Activated CD4-positive, alpha-beta T cell treated with anti-CD3 and anti-CD28 coated beads, Interleukin-2, amount 10 ng/mL, durations not matched to agents 24 days and 14 days (primary cell): ENCODE data around the gene GNAQ. TPM values are rescaled to one million over a fixed set of nuclear protein-coding genes. Genes with fewer than 3 reads are reported as not detected.

ENCODE experiments used
- DNase-seq: peaks from one replicate; pipeline ENCODE4 v3.0.0; 2022
- H3K27ac Mint-ChIP-seq: one replicate; pipeline ENCODE4 v1.8.0; 2022; ENCODE audit warnings: mild to moderate bottlenecking, mixed read lengths
- H3K27me3 Mint-ChIP-seq: one replicate; pipeline ENCODE4 v1.8.0; 2022; ENCODE audit warnings: mixed read lengths
- H3K36me3 Mint-ChIP-seq: one replicate; pipeline ENCODE4 v1.8.0; 2022; ENCODE audit warnings: low read depth, mild to moderate bottlenecking, mixed read lengths
- H3K4me1 Mint-ChIP-seq: one replicate; pipeline ENCODE4 v1.8.0; 2021; ENCODE audit warnings: mixed read lengths
- H3K4me3 Mint-ChIP-seq: one replicate; pipeline ENCODE4 v1.8.0; 2022; ENCODE audit warnings: mild to moderate bottlenecking, moderate library complexity, mixed read lengths
- H3K9me3 Mint-ChIP-seq: one replicate; pipeline ENCODE4 v1.8.0; 2021; ENCODE audit warnings: mixed read lengths
- intact Hi-C: fragments of 100-400 bp; cut with micrococcal nuclease; formaldehyde crosslinking; loops from one replicate; pipeline ENCODE4 v1.15.1; 2023
- total RNA-seq: library from RNA; stranded (reverse); gene quantifications from 2 replicates; pipeline ENCODE4 v1.2.3, GENCODE V29; 2022

The GNAQ gene
- total RNA-seq, 1 donor from 2014 or later: 22.7 TPM

GRCh38 chr9:77827104-77827784 is 204.4 kb downstream of the GNAQ start:
- no peak for DNase-seq
- intact Hi-C loops: no loop called here
- Mint-ChIP-seq H3K4me3 (peak overlapping the region; percentile 36), H3K9me3 (no peaks in the 10 kb centered on the region), H3K4me1 (peaks cover 8% of the 10 kb centered on the region), H3K27ac (peak overlapping the region; percentile 14), H3K36me3 (peaks cover 8% of the 10 kb centered on the region), H3K27me3 (no peaks in the 10 kb centered on the region)

- H3K27ac Mint-ChIP-seq: no peak overlapping the region
- H3K9me3 Mint-ChIP-seq: no peaks in the 10 kb centered on the region
- H3K36me3 Mint-ChIP-seq: peaks cover 4% of the 10 kb centered on the region
- intact Hi-C loops: no loop called here
- peaks cover 5% of the 10 kb centered on the region for H3K4me1 Mint-ChIP-seq
- DNase-seq: no peak
- no peak overlapping the region for H3K4me3 Mint-ChIP-seq
- no peaks in the 10 kb centered on the region for H3K27me3 Mint-ChIP-seq
Measured at GRCh38 chr9:77826621-77827020, 205.0 kb downstream of the GNAQ start.

GRCh38 chr9:77826116-77826515 is 205.5 kb downstream of the GNAQ start:
- H3K27me3 Mint-ChIP-seq: no peaks in the 10 kb centered on the region
- intact Hi-C loops: no loop called here
- no peak for DNase-seq
- peaks cover 4% of the 10 kb centered on the region for H3K36me3 Mint-ChIP-seq
- no peak overlapping the region for H3K27ac Mint-ChIP-seq
- H3K9me3 Mint-ChIP-seq: no peaks in the 10 kb centered on the region
- no peak overlapping the region for H3K4me3 Mint-ChIP-seq
- peaks cover 6% of the 10 kb centered on the region for H3K4me1 Mint-ChIP-seq

- DNase-seq: no peak
- H3K9me3 Mint-ChIP-seq: no peaks in the 10 kb centered on the region
- H3K27ac Mint-ChIP-seq: no peak overlapping the region
- intact Hi-C loops: no loop called here
- peaks cover 2% of the 10 kb centered on the region for H3K36me3 Mint-ChIP-seq
- H3K4me3 Mint-ChIP-seq: no peak overlapping the region
- peaks cover 8% of the 10 kb centered on the region for H3K4me1 Mint-ChIP-seq
- H3K27me3 Mint-ChIP-seq: no peaks in the 10 kb centered on the region
Measured at GRCh38 chr9:77825361-77825760, 206.2 kb downstream of the GNAQ start.

- intact Hi-C loops: loop anchor here (5.0 kb wide), 1 partner anchor 93 kb away; no protein-coding TSS in a partner anchor
- no peaks in the 10 kb centered on the region for H3K27me3 Mint-ChIP-seq
- peaks cover 5% of the 10 kb centered on the region for H3K36me3 Mint-ChIP-seq
- H3K27ac Mint-ChIP-seq: peak overlapping the region; percentile 64
- H3K4me1 Mint-ChIP-seq: peaks cover 19% of the 10 kb centered on the region
- H3K4me3 Mint-ChIP-seq: no peak overlapping the region
- DNase-seq: no peak
- H3K9me3 Mint-ChIP-seq: no peaks in the 10 kb centered on the region
Measured at GRCh38 chr9:77820293-77820954, 211.2 kb downstream of the GNAQ start.

DNA sequence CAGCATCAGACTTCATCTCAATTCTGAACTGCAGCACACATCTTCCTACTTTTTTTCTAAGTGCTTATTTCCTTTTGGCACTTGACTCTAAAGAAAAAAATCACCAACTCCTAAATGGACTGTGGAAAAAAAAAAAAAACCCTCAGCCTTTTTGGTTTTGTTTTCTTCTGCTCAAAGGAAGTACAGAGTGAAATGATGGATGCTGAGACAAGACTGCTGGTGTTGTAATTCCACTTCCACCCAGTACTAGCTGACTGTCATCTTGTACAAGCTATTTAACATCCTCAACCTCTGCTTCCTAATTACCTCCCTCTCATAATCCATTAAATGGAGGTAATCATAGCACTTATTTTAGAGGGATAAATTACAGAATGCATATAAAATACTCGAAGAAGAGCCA is 212.0 kb downstream of the GNAQ start:
- Mint-ChIP-seq H3K9me3 (no peaks in the 10 kb centered on the region), H3K27ac (no peak overlapping the region), H3K4me1 (peaks cover 19% of the 10 kb centered on the region), H3K4me3 (no peak overlapping the region), H3K27me3 (no peaks in the 10 kb centered on the region), H3K36me3 (peaks cover 5% of the 10 kb centered on the region)
- intact Hi-C loops: loop anchor here (5.0 kb wide), 2 partner anchors 42 to 92 kb away; no protein-coding TSS in a partner anchor
- no peak for DNase-seq

- DNase-seq: no peak
- Mint-ChIP-seq H3K27ac (no peak overlapping the region), H3K9me3 (no peaks in the 10 kb centered on the region), H3K4me3 (no peak overlapping the region), H3K27me3 (no peaks in the 10 kb centered on the region), H3K4me1 (peaks cover 22% of the 10 kb centered on the region), H3K36me3 (peaks cover 9% of the 10 kb centered on the region)
- intact Hi-C loops: loop anchor here (1.0 to 5.0 kb wide), 2 partner anchors 16 to 40 kb away; no protein-coding TSS in a partner anchor
Measured at GRCh38 chr9:77817590-77818311, 213.9 kb downstream of the GNAQ start.

DNA sequence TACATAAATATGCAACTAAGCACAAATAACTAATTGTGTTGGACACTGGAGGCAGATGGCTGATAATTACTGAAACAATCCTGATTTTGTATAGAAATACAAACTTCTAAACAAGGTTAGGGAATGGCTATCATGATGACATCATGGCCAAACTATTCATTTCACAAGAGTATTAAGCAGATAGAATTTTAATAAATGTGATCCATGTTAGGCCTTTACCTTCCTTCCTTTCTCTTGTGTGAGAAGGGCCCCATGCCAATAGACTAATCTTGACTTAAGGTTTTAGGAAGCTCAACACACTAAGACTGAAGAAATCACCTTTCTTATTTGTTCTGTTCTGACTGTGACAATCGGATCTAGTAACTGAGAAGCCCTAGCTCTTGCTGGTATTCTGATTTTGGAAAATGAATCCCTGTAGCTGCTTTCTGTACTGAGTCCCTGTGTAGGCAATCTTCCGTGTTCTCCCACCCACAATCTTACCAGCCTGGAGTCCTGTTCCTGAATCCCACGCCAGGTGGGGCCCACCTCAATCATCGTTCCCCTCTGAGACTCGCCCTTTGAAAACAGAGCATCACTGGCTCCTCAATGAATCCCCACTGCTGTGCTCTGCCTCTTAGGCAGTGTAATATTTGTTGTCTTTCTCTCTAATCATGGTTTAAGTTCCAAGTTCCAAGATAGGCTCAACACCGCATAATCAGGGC is 214.8 kb downstream of the GNAQ start:
- Mint-ChIP-seq H3K4me1 (peaks cover 22% of the 10 kb centered on the region), H3K9me3 (no peaks in the 10 kb centered on the region), H3K27me3 (no peaks in the 10 kb centered on the region), H3K4me3 (no peak overlapping the region), H3K27ac (no peak overlapping the region), H3K36me3 (peaks cover 12% of the 10 kb centered on the region)
- no peak for DNase-seq
- intact Hi-C loops: loop anchor here (5.0 kb wide), 1 partner anchor 39 kb away; no protein-coding TSS in a partner anchor

DNA sequence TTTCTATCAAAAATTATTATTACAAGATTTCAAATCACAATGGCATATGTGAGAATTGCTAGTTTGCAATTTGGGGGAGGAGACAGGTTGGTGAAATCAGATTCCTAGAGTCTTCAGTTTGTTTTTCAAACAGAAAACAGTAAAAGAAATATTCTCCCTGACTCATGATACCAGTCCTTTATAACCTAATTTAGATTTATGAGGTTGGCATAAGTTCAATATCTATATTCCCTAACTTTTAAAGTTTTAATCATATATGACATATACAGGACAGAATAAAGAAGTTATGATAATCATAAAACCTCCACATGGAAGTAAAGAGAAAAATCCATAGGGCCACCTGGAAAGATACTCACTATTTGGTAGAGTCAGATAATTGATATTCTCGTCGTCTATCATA is 216.4 kb downstream of the GNAQ start:
- H3K4me1 Mint-ChIP-seq: peaks cover 18% of the 10 kb centered on the region
- H3K36me3 Mint-ChIP-seq: peaks cover 12% of the 10 kb centered on the region
- no peak overlapping the region for H3K27ac Mint-ChIP-seq
- no peaks in the 10 kb centered on the region for H3K27me3 Mint-ChIP-seq
- no peaks in the 10 kb centered on the region for H3K9me3 Mint-ChIP-seq
- no peak for DNase-seq
- no peak overlapping the region for H3K4me3 Mint-ChIP-seq
- intact Hi-C loops: loop anchor here (5.0 kb wide), 1 partner anchor 38 kb away; no protein-coding TSS in a partner anchor

GRCh38 chr9:77811832-77812231 is 219.8 kb downstream of the GNAQ start:
- peaks cover 23% of the 10 kb centered on the region for H3K4me1 Mint-ChIP-seq
- DNase-seq: no peak
- intact Hi-C loops: no loop called here
- no peaks in the 10 kb centered on the region for H3K27me3 Mint-ChIP-seq
- H3K27ac Mint-ChIP-seq: no peak overlapping the region
- no peaks in the 10 kb centered on the region for H3K9me3 Mint-ChIP-seq
- peaks cover 23% of the 10 kb centered on the region for H3K36me3 Mint-ChIP-seq
- no peak overlapping the region for H3K4me3 Mint-ChIP-seq

DNA sequence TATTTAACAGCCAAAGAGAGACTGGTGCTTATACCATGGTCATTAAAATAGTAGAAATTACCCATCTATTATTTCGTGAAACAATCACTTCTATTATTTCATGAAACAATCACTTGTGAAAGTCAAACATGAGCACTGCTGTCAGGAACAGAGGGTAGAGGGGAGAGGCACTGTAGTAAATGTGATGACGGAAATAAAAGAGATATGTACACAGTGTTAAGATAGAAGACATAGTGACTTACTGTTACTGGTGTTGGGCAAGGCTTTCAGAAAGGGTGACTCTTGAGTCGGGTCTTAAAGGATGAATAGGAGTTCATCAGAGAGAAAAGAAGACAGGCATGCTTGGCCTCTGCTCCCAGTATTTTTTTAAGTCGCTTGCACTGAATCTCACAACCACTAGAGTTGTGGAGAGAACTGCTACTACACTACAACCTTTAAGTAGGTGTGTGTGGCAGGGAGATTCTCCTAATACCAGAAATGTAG is 220.9 kb downstream of the GNAQ start:
- H3K36me3 Mint-ChIP-seq: peaks cover 25% of the 10 kb centered on the region
- no peaks in the 10 kb centered on the region for H3K9me3 Mint-ChIP-seq
- H3K4me3 Mint-ChIP-seq: no peak overlapping the region
- peaks cover 27% of the 10 kb centered on the region for H3K4me1 Mint-ChIP-seq
- intact Hi-C loops: no loop called here
- H3K27ac Mint-ChIP-seq: no peak overlapping the region
- no peak for DNase-seq
- H3K27me3 Mint-ChIP-seq: no peaks in the 10 kb centered on the region

GRCh38 chr9:77810047-77810446 is 221.6 kb downstream of the GNAQ start:
- H3K27me3 Mint-ChIP-seq: no peaks in the 10 kb centered on the region
- no peak overlapping the region for H3K4me3 Mint-ChIP-seq
- H3K36me3 Mint-ChIP-seq: peaks cover 25% of the 10 kb centered on the region
- H3K9me3 Mint-ChIP-seq: no peaks in the 10 kb centered on the region
- peaks cover 27% of the 10 kb centered on the region for H3K4me1 Mint-ChIP-seq
- intact Hi-C loops: no loop called here
- H3K27ac Mint-ChIP-seq: no peak overlapping the region
- no peak for DNase-seq

DNA sequence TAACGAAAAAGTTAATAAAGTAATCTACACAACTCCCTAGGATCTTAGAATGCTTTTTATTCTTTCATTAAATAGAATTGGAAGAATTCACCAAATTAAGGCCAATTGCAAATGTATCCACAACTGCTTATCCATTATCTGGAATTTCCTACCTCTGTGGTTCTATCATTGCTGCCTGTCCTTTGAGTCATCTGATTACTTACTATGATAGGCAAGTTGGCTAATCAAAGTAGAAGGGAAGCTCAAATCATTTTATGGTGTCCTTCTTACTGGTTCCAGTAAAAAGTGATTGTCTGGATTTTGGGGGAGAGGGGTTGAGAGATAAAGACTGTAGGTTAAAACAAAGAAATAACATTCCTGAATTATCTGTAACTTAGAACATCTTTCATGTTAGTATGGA is 222.1 kb downstream of the GNAQ start:
- Mint-ChIP-seq H3K4me1 (peaks cover 27% of the 10 kb centered on the region), H3K9me3 (no peaks in the 10 kb centered on the region), H3K27ac (no peak overlapping the region), H3K4me3 (no peak overlapping the region), H3K27me3 (no peaks in the 10 kb centered on the region), H3K36me3 (peaks cover 28% of the 10 kb centered on the region)
- intact Hi-C loops: no loop called here
- DNase-seq: no peak
